Measurements from ENCODE around the gene PRF1. TPM values are rescaled to one million over a fixed set of nuclear protein-coding genes. Genes with fewer than 3 reads are reported as not detected.
"Not testable (repeated sequence)": the region's sequence is repeated elsewhere in the genome, so short reads cannot be mapped to it uniquely, and the experiment has no call there.

PRF1 gene
- polyA plus RNA-seq, 1 experiment, result not detected

GRCh38 chr10:70584366-70584765, 18.2 kb downstream of the PRF1 start:
- POLR2A ChIA-PET, result no interaction called here

GRCh38 chr10:70583669-70584037, 18.9 kb downstream of the PRF1 start:
- TF ChIP-seq CTCF (IDR thresholded peaks at IDR 0.05; ENCODE audit: insufficient read depth, low read depth, low read length), result no peak
- H3K27me3 ChIP-seq (ENCODE audit: control insufficient read depth, insufficient read depth, low read length), result peaks cover 11% of the 10 kb centered on the region
- ChIA-PET CTCF (no interaction called here), POLR2A (no interaction called here)
- H3K4me3 ChIP-seq (ENCODE audit: low read depth, low read length), result no peak overlapping the region
- DNase-seq (ENCODE audit: low read depth), result no peak
- H3K36me3 ChIP-seq (ENCODE audit: control insufficient read depth, insufficient read depth, low read length), result no peaks in the 10 kb centered on the region

More at GRCh38 chr10:70584366-70584765, 18.2 kb downstream of the PRF1 start:
- no peak overlapping the region for H3K4me3 ChIP-seq (ENCODE audit: low read depth, low read length)
- no peak for TF ChIP-seq CTCF (IDR thresholded peaks at IDR 0.05; ENCODE audit: insufficient read depth, low read depth, low read length)
- no peak for DNase-seq (ENCODE audit: low read depth)
- peaks cover 11% of the 10 kb centered on the region for H3K27me3 ChIP-seq (ENCODE audit: control insufficient read depth, insufficient read depth, low read length)
- no peaks in the 10 kb centered on the region for H3K36me3 ChIP-seq (ENCODE audit: control insufficient read depth, insufficient read depth, low read length)
- CTCF ChIA-PET, result interaction anchor here (1.1 to 1.4 kb wide), 4 partner anchors 10 to 175 kb away, joined by 3 to 4 read pairs (median 4); no protein-coding TSS in a partner anchor

GRCh38 chr10:70582793-70583668, 19.5 kb downstream of the PRF1 start:
- H3K36me3 ChIP-seq (ENCODE audit: control insufficient read depth, insufficient read depth, low read length), result no peaks in the 10 kb centered on the region
- ChIA-PET CTCF (no interaction called here), POLR2A (no interaction called here)
- TF ChIP-seq CTCF (IDR thresholded peaks at IDR 0.05; ENCODE audit: insufficient read depth, low read depth, low read length), result no peak
- no peak for DNase-seq (ENCODE audit: low read depth)
- no peak overlapping the region for H3K4me3 ChIP-seq (ENCODE audit: low read depth, low read length)
- H3K27me3 ChIP-seq (ENCODE audit: control insufficient read depth, insufficient read depth, low read length), result peaks cover 11% of the 10 kb centered on the region

GRCh38 chr10:70581176-70581575, 21.4 kb downstream of the PRF1 start:
- POLR2A ChIA-PET, result not testable (repeated sequence)

GRCh38 chr10:70579234-70580002, 23.1 kb downstream of the PRF1 start:
- ChIA-PET POLR2A (no interaction called here), CTCF (interaction anchor here (0.8 to 0.9 kb wide), 2 partner anchors 16 to 21 kb away, joined by 3 read pairs; no protein-coding TSS in a partner anchor)
- no peak for TF ChIP-seq CTCF (IDR thresholded peaks at IDR 0.05; ENCODE audit: insufficient read depth, low read depth, low read length)
- H3K4me3 ChIP-seq (ENCODE audit: low read depth, low read length), result no peak overlapping the region
- H3K36me3 ChIP-seq (ENCODE audit: control insufficient read depth, insufficient read depth, low read length), result no peaks in the 10 kb centered on the region
- H3K27me3 ChIP-seq (ENCODE audit: control insufficient read depth, insufficient read depth, low read length), result peaks cover 4% of the 10 kb centered on the region; the same call in 1 of the 2 replicates
- no peak for DNase-seq (ENCODE audit: low read depth)

More at GRCh38 chr10:70581176-70581575, 21.4 kb downstream of the PRF1 start:
- CTCF ChIA-PET; H3K27me3 ChIP-seq (ENCODE audit: control insufficient read depth, insufficient read depth, low read length); DNase-seq (ENCODE audit: low read depth); H3K4me3 ChIP-seq (ENCODE audit: low read depth, low read length); H3K36me3 ChIP-seq (ENCODE audit: control insufficient read depth, insufficient read depth, low read length): not testable (repeated sequence)
